Upper lobe of left lung (tissue), 6 donors: ENCODE data around the gene TRMO. TPM values are rescaled to one million over a fixed set of nuclear protein-coding genes. Genes with fewer than 3 reads are reported as not detected.
A peak's percentile ranks its signal among the peaks of the same experiment; 100 is the strongest.

ENCODE experiments used
- ATAC-seq, 2 donors: fragments of 200-7000 bp; cut with Tn5 transposase; one replicate each; pipeline ENCODE4 v1.9.1; 2022; ENCODE audit warnings: mild to moderate bottlenecking in 2 of 2, moderate library complexity in 2 of 2; ENCODE audit not compliant: low FRiP score in 2 of 2
- DNase-seq, 2 donors: peaks; one replicate each; pipeline ENCODE4 v3.0.0-alpha.2; 2019 to 2020
- H3K27ac ChIP-seq, 4 donors: fragments of 200-600 bp; sonication (generic); one replicate each; pipeline ENCODE4 v1.5.1; 2016 to 2019
- H3K27me3 ChIP-seq, 4 donors: fragments of 200-600 bp; sonication (generic); one replicate each; pipeline ENCODE4 v1.5.1; 2017 to 2019
- H3K36me3 ChIP-seq, 4 donors: fragments of 200-600 bp; sonication (generic); one replicate each; pipeline ENCODE4 v1.5.1; 2016 to 2019
- H3K4me1 ChIP-seq, 4 donors: fragments of 200-600 bp; sonication (generic); one replicate each; pipeline ENCODE4 v1.5.1; 2018 to 2019
- H3K4me3 ChIP-seq, 4 donors: fragments of 200-600 bp; sonication (generic); one replicate each; pipeline ENCODE4 v1.5.1; 2017 to 2019; ENCODE audit warnings: mild to moderate bottlenecking in 2 of 4, moderate library complexity in 1 of 4
- H3K9me3 ChIP-seq, 4 donors: fragments of 200-600 bp; sonication (generic); one replicate each; pipeline ENCODE4 v1.5.1; 2018 to 2019
- CTCF ChIP-seq, 6 experiments: fragments of 450-650 bp in 4 of 6; fragments of 200-600 bp in 2 of 6; sonication (generic) in 2 of 6; IDR thresholded peaks; one replicate each; pipeline ENCODE4 v1.5.1; 2016 to 2019; ENCODE audit warnings: antibody characterized with exemption in 6 of 6
- EP300 ChIP-seq, 4 donors: sonication (generic); formaldehyde crosslinking; IDR thresholded peaks; one replicate each; pipeline ENCODE4 v1.5.1; 2017; ENCODE audit warnings: antibody characterized with exemption in 4 of 4, control low read depth in 2 of 4
- POLR2A ChIP-seq, 4 donors: fragments of 450-650 bp; IDR thresholded peaks; one replicate each; pipeline ENCODE4 v1.5.1; 2016 to 2017; ENCODE audit warnings: antibody characterized with exemption in 4 of 4, mild to moderate bottlenecking in 2 of 4
- POLR2AphosphoS5 ChIP-seq, 2 donors: sonication (generic); formaldehyde crosslinking; IDR thresholded peaks; one replicate each; pipeline ENCODE4 v1.5.1; 2017; ENCODE audit warnings: antibody characterized with exemption in 2 of 2
- WGBS, 2 donors: methylation state at CpG; one replicate each; pipeline ENCODE4 v1.1.5; 2017 to 2018; 5-methylcytosine and 5-hydroxymethylcytosine counted together
- total RNA-seq, 6 donors: library from RNA; depleted of rRNA in 4 of 6; stranded (reverse); fragments of >200 nt in 4 of 6; gene quantifications; one replicate each; pipeline versions ENCODE4 v1.1.0 to v1.2.1, GENCODE V29; 2016 to 2021
- donor health status: DM: no; HTN: no; CAD: no; lungs with moderate emphysema.
- donor health status: DM: no; HTN: yes; CAD: no; lungs with severe emphysema.

TRMO gene
- total RNA-seq, 6 donors from 2014 or later: 18.1 to 68.1 (median 37.7) TPM

GRCh38 chr9:97861148-97861475, 61.2 kb downstream of the TRMO start:
- WGBS, 2 donors: 76 to 79% methylated on average over 5 of the region's 5 CpGs
- Histone ChIP-seq H3K9me3 (peaks cover 1 to 12% (median 4%) of the 10 kb centered on the region in 4 donors), H3K4me3 (no peak overlapping the region), H3K4me1 (peaks cover 0 to 8% (median 2%) of the 10 kb centered on the region in 4 donors), H3K27me3 (peaks cover 0 to 30% (median 14%) of the 10 kb centered on the region in 4 donors), H3K36me3 (no peaks in the 10 kb centered on the region), H3K27ac (no peak overlapping the region)
- TF ChIP-seq POLR2AphosphoS5 (IDR thresholded peaks at IDR 0.05) (no peak), EP300 (IDR thresholded peaks at IDR 0.05) (no peak), CTCF (IDR thresholded peaks at IDR 0.05) (no peak), POLR2A (IDR thresholded peaks at IDR 0.05) (no peak)
- no peak for DNase-seq
- no peak for ATAC-seq

GRCh38 chr9:97860451-97861147, 61.7 kb downstream of the TRMO start:
- no peak for TF ChIP-seq CTCF (IDR thresholded peaks at IDR 0.05)
- TF ChIP-seq POLR2AphosphoS5 (IDR thresholded peaks at IDR 0.05): no peak
- no peak for TF ChIP-seq POLR2A (IDR thresholded peaks at IDR 0.05)
- TF ChIP-seq EP300 (IDR thresholded peaks at IDR 0.05): no peak
- peaks cover 0 to 7% (median under 1%) of the 10 kb centered on the region in 4 donors for H3K9me3 ChIP-seq
- DNase-seq (peak in 1 of 2 donors; percentile 31), ATAC-seq (no peak)
- no peak overlapping the region for H3K4me3 ChIP-seq
- H3K4me1 ChIP-seq: peaks cover 0 to 8% (median 2%) of the 10 kb centered on the region in 4 donors
- 41 to 52% methylated on average over 8 to 10 of the region's 10 CpGs for WGBS, 2 donors
- no peaks in the 10 kb centered on the region for H3K36me3 ChIP-seq
- H3K27ac ChIP-seq: no peak overlapping the region
- peaks cover 0 to 35% (median 17%) of the 10 kb centered on the region in 4 donors for H3K27me3 ChIP-seq

- no peak for DNase-seq
- Histone ChIP-seq H3K36me3 (no peaks in the 10 kb centered on the region), H3K4me1 (peaks cover under 1 to 12% (median 2%) of the 10 kb centered on the region in 4 donors), H3K27ac (no peak overlapping the region), H3K27me3 (peaks cover 0 to 48% (median 24%) of the 10 kb centered on the region in 4 donors), H3K4me3 (no peak overlapping the region), H3K9me3 (no peaks in the 10 kb centered on the region)
- no peak for TF ChIP-seq CTCF (IDR thresholded peaks at IDR 0.05)
- no peak for TF ChIP-seq POLR2A (IDR thresholded peaks at IDR 0.05)
- no peak for TF ChIP-seq EP300 (IDR thresholded peaks at IDR 0.05)
- TF ChIP-seq POLR2AphosphoS5 (IDR thresholded peaks at IDR 0.05): no peak
- 46 to 60% methylated on average over 2 of the region's 2 CpGs for WGBS, 2 donors
- ATAC-seq: no peak
Measured at GRCh38 chr9:97859346-97859745, 63.0 kb downstream of the TRMO start.

- Histone ChIP-seq H3K36me3 (no peaks in the 10 kb centered on the region), H3K4me1 (peaks cover 6 to 17% (median 6%) of the 10 kb centered on the region in 4 donors), H3K27me3 (peaks cover 0 to 53% (median 28%) of the 10 kb centered on the region in 4 donors), H3K27ac (no peak overlapping the region), H3K4me3 (no peak overlapping the region), H3K9me3 (no peaks in the 10 kb centered on the region)
- 25 to 36% methylated on average over 1 of the region's 1 CpG for WGBS, 2 donors
- DNase-seq (no peak), ATAC-seq (no peak)
- TF ChIP-seq EP300 (IDR thresholded peaks at IDR 0.05) (no peak), POLR2AphosphoS5 (IDR thresholded peaks at IDR 0.05) (no peak), POLR2A (IDR thresholded peaks at IDR 0.05) (no peak), CTCF (IDR thresholded peaks at IDR 0.05) (no peak)
Measured at GRCh38 chr9:97858826-97859225, 63.5 kb downstream of the TRMO start.

- peaks cover 0 to 58% (median 33%) of the 10 kb centered on the region in 4 donors for H3K27me3 ChIP-seq
- ATAC-seq (no peak), DNase-seq (no peak)
- peaks cover 10 to 22% (median 11%) of the 10 kb centered on the region in 4 donors for H3K4me1 ChIP-seq
- no peak for TF ChIP-seq EP300 (IDR thresholded peaks at IDR 0.05)
- no peak for TF ChIP-seq POLR2AphosphoS5 (IDR thresholded peaks at IDR 0.05)
- no peak for TF ChIP-seq POLR2A (IDR thresholded peaks at IDR 0.05)
- TF ChIP-seq CTCF (IDR thresholded peaks at IDR 0.05): no peak
- H3K9me3 ChIP-seq: no peaks in the 10 kb centered on the region
- no peak overlapping the region for H3K4me3 ChIP-seq
- no peak overlapping the region for H3K27ac ChIP-seq
- no peaks in the 10 kb centered on the region for H3K36me3 ChIP-seq
- WGBS, 2 donors: 5 to 25% methylated on average over 6 of the region's 6 CpGs
Measured at GRCh38 chr9:97858393-97858713, 63.9 kb downstream of the TRMO start.
